ENCODE results near the gene ATP10A.

GRCh38 chr15:25641361-25641760 is 221.8 kb downstream of the ATP10A start:
- TF ChIP-seq CTCF (IDR thresholded peaks at IDR 0.05) (no peak), POLR2A (IDR thresholded peaks at IDR 0.05) (no peak), EP300 (IDR thresholded peaks at IDR 0.05) (no peak)

Data from ovary (tissue), 3 donors.